ACHN (cell line): ENCODE results near the gene SF3B2.
"Not testable (repeated sequence)": the region's sequence is repeated elsewhere in the genome, so short reads cannot be mapped to it uniquely, and the experiment has no call there.

Source experiments
- DNase-seq: peaks from one replicate; pipeline ENCODE4 v3.0.0-alpha.2; 2015
- in situ Hi-C: cut with HindIII; loops from 2 replicates; pipeline ENCODE4 v1.10.0; 2017; ENCODE audit warnings: low sequenced_read_pairs, low pct_ligation_motif_present, low pct_unique_long_range_greater_than_20kb

SF3B2 gene

DNA sequence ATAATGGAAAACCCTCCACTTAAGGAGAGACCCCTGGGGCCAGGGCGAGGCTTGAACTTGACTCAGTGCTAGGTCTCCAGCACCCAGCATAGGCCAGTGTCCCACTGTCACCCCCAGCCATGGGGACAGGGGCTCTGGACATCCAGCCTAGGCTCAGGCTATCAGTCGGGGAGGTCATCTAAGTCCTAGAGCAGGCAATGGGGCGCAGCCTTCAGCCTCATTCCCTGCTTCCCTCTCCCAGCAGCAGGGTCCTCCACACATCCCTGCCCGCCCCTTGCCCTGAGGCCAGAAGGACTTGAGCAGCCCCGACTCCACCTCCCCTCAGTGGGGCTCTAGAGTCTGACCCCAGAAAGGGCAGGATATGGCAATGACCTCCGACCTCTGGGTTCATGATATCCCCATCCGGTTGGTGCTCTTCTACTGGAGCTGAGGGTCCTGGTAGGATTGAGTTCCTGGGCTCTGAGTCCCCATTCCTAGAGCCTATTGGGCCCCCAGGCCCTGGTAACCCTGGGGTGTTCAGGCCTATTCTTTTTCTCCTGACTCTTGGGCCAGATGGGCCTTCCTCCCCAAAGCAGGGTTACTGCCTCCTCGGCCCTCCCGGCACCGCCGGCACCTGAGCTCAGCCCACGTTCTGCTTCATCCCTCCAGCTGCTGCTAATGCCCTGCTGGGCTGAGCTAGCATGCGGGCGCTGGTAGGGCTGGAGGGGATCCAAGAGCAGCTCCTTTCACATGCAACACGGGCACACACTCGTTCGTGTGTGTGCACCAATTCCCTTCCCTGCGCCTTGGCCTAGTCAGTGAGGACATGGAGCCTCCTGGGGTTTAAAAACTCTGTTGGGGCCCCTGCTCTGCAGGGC is 36.0 kb upstream of the SF3B2 start:
- in situ Hi-C loops = no loop called here
- no peak for DNase-seq

DNA sequence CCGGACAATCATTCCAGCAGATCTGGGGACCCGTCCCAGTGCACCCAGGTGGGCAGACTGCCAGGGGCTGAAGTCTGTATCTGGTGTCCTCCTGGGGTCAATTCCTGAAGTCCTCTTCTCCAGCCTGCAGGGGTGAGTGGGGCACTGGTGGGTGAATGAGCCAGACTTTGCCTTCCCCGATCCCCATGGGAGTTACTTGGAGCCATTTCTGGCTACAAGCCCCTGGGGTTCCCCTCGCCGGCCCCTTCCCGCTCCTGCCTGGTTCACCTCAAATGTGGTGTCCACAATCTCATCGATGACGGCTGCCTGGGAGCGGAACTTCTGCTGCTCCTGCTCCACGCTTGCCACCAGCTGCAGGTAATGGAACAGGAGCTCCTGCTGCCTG is 35.4 kb upstream of the SF3B2 start:
- in situ Hi-C loops = no loop called here
- DNase-seq = no peak

GRCh38 chr11:66017321-66017720 is 34.8 kb upstream of the SF3B2 start:
- DNase-seq = no peak
- in situ Hi-C loops = no loop called here

DNA sequence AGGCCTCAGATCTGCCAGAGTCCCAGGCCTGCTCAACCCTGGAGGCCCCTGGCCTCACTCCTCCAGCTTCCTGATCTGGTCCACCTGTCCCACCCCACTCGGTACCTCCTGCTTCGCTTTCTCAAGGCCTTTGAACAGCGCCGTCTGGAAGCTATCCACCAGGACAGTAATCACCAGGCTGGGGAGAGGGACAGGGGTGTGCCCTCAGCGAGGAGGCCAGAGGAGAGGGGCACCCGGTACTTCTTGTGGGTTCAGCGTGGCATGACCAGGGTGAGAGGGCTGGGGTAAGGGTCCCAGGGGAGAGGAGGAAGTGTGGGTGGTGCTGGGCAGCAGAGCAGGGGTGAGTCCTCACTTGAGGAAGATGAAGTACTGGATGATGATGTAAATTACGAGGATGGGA is 32.0 kb upstream of the SF3B2 start:
- in situ Hi-C loops = no loop called here
- no peak for DNase-seq

- DNase-seq = peak; percentile 78
- in situ Hi-C loops = no loop called here
These were observed 31.4 kb upstream of the SF3B2 start for GRCh38 chr11:66020618-66021357.

GRCh38 chr11:66022401-66023185 is 29.6 kb upstream of the SF3B2 start:
- in situ Hi-C loops = no loop called here
- DNase-seq = peak; percentile 67

GRCh38 chr11:66023186-66023440 is 29.1 kb upstream of the SF3B2 start:
- in situ Hi-C loops, DNase-seq: not testable (repeated sequence)

DNA sequence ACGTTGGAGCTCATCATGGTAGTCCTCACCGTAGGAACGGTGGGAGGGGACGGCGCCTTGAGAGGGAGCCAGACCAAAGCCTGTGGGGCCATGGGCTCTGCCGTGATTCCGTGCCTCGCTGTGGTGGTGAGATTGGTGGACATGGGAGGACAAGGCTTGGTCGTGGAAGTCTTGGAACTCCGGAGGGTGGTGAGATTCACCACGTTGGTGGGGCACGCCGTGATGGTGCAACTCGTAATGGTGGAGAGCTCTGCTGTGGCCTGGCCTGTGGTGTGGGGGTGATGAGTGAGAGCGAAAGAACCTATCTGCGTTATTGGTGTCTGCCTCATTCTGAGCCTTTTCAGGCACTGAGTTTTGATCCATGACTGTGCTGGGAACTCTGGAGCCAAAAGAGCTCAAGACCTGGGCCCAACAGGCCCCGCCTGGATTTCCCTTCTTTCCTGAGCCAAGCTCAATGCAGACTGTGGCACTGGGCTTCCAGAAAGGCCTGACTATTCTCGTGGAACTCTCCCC is 26.1 kb upstream of the SF3B2 start, which contains the start of gene CATSPER1:
Gene CATSPER1, minus strand, starts transcription at position 463 of the 513 bp plus-strand sequence. Its CDS starts 100 bp downstream, at position 363.
- no peak for DNase-seq
- in situ Hi-C loops = no loop called here

DNA sequence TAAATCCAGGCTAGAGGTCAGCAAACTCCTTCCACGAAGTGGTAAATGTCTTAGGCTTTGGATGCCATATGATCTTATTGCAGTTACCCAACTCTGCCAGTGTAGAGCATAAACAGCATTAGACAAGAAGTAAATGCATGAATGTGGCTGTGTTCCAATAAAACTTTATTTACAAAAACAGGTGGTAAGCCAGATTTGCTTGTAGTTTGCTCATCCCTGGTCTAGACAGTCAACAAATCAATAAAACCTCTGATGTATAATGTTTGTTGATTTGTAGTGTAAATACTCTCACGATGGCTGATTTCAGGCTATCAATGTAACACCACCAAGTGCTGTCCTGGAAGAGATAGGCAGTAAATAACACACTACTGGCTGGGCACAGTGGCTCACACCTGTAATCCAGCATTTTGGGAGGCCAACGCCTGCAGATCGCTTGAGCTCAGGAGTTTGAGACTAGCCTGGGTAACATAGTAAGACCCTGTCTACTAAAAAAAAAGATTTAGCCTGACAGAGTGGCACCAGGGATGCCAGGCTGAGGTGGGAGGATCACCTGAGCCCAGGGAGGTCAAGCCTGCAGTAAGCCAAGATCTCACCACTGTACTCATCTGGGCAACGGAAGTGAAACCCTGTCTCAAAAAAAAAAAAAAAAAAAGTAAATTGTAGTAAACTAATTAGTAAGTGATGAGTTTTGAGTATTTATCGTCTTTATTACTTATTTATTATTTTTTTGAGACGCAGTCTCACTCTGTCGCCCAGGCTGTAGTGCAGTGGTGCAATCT is 19.0 kb upstream of the SF3B2 start:
- DNase-seq = no peak
- in situ Hi-C loops = no loop called here

DNA sequence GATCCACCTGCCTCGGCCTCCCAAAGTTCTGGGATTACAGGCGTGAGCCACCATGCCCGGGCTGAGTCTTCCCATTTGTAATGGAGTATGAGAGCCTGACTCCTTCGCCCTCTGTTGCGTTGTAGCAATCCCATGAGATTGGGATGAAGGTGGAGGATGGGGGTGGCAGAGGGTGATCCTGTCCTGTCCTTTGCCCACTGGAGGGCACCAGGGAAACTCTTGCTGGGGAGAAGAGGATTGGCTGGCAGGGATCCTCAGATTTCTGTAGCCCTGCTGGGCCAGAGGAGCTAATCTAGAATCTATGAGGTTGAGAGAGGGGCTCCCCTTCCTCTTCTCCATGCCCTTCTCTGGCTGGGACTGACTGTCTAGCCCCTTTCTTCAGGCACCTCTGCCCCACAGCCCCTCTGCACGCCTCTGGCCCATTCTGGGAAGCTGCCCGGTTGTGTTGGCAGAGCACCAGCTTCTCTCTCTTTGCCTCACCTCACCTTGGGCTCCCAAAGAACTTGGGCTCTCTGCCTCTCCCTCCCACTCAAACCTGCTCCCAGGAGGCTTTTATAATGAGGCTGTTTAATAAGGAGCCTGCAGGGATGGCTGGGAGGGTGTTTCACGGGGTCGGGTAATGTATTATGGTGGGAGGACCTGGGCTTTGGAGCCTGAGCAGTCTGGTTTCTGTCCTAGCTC is 16.4 kb upstream of the SF3B2 start:
- DNase-seq = no peak
- in situ Hi-C loops = no loop called here

DNA sequence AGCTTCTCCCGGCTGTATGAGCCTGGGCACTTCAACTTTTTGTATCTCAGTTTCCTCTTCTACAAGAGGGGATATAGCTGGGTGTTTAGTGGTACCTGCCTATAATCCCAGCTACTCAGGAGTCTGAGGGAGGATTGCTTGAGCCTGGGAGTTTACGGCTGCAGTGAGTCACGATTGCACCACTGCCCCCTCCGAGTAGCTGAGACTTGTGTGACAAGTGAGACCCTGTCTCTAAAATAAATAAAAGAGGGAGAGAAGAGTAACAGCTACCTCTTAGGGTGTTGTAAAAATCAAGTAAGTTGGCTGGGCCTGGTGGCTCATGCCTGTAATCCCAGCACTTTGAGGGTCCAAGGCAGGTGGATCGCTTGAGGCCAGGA is 15.8 kb upstream of the SF3B2 start:
- DNase-seq = no peak
- in situ Hi-C loops = no loop called here

DNA sequence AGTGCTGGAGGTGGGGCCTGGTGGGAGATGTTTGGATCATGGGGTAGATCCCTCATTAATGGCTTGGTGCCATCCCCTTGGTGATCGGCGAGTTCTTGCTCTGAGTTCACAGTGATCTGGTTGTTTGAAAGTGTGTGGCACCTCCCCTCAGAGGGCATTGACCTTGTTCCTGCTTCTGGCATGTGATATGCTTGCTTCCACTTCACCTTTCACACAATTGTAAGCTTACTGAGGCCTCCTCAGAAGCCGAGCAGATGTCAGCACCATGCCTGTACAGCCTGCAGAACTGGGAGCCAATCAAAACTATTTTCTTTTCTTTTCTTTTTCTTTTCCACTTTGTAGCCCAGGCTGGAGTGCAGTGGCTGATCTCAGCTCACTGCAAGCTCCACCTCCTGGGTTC is 14.8 kb upstream of the SF3B2 start:
- no peak for DNase-seq
- in situ Hi-C loops = no loop called here

GRCh38 chr11:66039765-66040164 is 12.4 kb upstream of the SF3B2 start:
- in situ Hi-C loops = no loop called here
- DNase-seq = no peak

DNA sequence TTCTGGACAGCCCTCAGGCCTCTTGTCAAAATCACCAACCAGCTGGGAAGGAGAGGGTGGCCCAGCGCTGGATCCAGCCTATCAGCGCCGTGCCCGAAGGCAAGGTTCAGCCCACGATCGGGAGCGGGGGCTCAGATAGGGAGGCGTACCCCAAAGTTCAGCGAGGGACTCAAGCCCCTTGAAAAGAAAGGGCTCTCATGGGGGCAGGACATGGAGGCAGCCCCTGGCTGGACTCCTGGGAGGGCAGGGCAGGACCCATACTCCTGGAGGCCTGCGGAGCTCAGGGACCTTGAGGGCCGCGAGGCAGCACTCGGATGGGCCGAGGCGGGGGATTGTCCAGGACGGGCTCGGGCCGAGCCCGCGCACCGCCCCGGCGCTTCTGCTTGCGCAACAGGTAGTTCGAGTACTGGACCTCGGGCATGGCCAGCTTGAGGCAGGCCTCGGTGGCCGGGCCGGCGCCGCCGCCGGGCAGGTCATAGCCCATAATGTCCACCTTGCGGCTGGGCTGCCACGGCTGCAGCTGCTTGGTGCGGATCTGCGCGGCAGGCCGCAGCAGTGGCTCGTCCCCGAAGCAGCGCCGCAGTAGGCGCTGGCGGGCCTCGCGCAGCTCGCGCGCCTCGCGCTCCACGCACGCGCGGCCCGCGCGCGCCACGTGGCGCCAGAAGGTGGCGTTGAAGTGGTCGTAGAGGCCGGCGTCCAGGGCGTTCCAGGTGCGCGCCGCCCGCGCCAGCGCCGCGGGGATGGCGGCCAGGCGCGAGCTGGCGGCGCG is 9.8 kb upstream of the SF3B2 start:
- in situ Hi-C loops = no loop called here
- DNase-seq = no peak

- in situ Hi-C loops = no loop called here
- no peak for DNase-seq
These were observed 8.9 kb upstream of the SF3B2 start for GRCh38 chr11:66042996-66043906.

DNA sequence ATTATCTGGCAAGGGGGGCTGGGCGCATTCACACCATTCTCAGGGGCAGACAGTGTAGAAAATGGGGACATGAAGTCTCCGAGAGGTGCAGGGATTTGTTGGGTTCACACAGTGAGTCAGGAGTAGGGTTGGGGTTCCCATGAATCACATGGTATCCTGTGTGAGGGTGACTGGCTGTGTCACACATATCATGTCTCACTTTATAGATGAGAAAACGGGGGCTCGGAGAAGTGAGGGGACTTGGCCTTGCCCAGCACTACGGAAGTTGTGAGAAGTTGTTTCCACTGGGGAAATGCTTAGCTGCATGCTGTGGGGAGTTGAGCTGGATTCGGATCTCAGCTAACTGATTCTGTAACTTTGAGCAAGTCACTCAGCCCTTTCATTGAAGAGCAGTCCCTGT is 7.4 kb upstream of the SF3B2 start:
- no peak for DNase-seq
- in situ Hi-C loops = no loop called here
